ENCODE measurements around the gene ASAP3. TPM values are rescaled to one million over a fixed set of nuclear protein-coding genes. Genes with fewer than 3 reads are reported as not detected.

The ASAP3 gene
- total and polyA plus RNA-seq, 9 of the 15 experiments (the other 6 are each of a cell fraction or from before 2014, with no cell fraction given): 1.7 to 31.2 (median 17.4) TPM

DNA sequence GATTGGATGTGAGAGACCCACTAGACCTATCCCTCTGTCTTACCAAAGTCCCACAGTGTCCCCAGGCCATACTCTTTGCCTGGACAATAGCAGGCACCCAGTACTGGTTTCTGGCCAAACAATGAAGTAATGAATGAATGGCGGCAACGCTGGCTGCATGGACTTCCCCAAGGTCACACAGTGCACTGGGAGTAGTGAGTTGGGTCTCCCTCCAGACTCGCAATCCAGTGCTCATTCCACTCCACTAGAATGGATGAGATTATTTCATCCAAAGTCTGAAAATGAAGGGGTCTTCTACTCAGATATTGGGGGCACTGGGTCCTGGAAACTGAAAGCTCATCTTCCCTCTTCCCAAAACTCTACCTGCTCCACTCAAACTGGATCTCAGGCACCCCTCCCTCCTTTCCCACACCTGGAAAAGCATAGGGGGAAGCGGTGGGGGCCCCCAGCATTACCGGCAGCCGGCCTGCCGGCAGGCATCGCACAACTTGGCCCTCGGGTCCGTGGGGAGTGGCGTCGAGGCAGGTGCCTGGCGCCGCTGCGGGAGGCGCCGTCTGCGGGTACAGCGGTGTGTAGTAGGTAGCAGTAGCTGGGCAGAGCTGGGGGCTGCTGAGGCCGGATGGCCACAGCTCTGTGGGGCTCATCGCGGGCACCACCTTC, 46.2 kb upstream of the ASAP3 start (continued):
- TF ChIP-seq ZMIZ1 (IDR thresholded peaks at IDR 0.05; ENCODE audit: low read depth in 2 of 2, low read length in 2 of 2) (no peak), ZFPM2 (CRISPR knock-in tag; IDR thresholded peaks at IDR 0.05) (no peak), SMAD1 (IDR thresholded peaks at IDR 0.05; ENCODE audit: low read depth, low read length, partially characterized antibody) (no peak), RBM17 (IDR thresholded peaks at IDR 0.05; ENCODE audit: borderline replicate concordance, low read depth, low read length) (no peak), BRD9 (IDR thresholded peaks at IDR 0.05; ENCODE audit: low read depth, partially characterized antibody) (no peak), DIDO1 (tag; IDR thresholded peaks at IDR 0.05; ENCODE audit: low read depth) (no peak), ZNF133 (CRISPR knock-in tag; IDR thresholded peaks at IDR 0.05) (no peak), DNMT1 (IDR thresholded peaks at IDR 0.05) (no peak), ZNF140 (CRISPR knock-in tag; IDR thresholded peaks at IDR 0.05) (no peak), ZNF121 (CRISPR knock-in tag; conservative IDR thresholded peaks at IDR 0.05) (0 out of 2 replicates have a peak, but pooled peaks have one; percentile 7), HLTF (IDR thresholded peaks at IDR 0.05) (no peak), NONO (IDR thresholded peaks at IDR 0.05; ENCODE audit: low read depth in 2 of 2, low read length in 1 of 2) (peak in 1 of 2 experiments; percentile 14; a peak in 1 of 4 replicates), IRF2 (CRISPR knock-in tag; IDR thresholded peaks at IDR 0.05) (no peak), TCF7 (IDR thresholded peaks at IDR 0.05; ENCODE audit: borderline replicate concordance) (0 out of 2 replicates have a peak, but pooled peaks have one; percentile 32), ATF1 (CRISPR knock-in tag; IDR thresholded peaks at IDR 0.05) (no peak), ATF1 (tag; IDR thresholded peaks at IDR 0.05) (no peak), KHSRP (IDR thresholded peaks at IDR 0.05) (no peak)
- TF ChIP-seq, protein P1, sequence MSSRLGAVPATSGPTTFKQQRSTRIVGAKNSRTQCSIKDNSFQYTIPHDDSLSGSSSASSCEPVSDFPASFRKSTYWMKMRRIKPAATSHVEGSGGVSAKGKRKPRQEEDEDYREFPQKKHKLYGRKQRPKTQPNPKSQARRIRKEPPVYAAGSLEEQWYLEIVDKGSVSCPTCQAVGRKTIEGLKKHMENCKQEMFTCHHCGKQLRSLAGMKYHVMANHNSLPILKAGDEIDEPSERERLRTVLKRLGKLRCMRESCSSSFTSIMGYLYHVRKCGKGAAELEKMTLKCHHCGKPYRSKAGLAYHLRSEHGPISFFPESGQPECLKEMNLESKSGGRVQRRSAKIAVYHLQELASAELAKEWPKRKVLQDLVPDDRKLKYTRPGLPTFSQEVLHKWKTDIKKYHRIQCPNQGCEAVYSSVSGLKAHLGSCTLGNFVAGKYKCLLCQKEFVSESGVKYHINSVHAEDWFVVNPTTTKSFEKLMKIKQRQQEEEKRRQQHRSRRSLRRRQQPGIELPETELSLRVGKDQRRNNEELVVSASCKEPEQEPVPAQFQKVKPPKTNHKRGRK (tag; IDR thresholded peaks at IDR 0.05): no peak
- TF ChIP-seq, protein P2, sequence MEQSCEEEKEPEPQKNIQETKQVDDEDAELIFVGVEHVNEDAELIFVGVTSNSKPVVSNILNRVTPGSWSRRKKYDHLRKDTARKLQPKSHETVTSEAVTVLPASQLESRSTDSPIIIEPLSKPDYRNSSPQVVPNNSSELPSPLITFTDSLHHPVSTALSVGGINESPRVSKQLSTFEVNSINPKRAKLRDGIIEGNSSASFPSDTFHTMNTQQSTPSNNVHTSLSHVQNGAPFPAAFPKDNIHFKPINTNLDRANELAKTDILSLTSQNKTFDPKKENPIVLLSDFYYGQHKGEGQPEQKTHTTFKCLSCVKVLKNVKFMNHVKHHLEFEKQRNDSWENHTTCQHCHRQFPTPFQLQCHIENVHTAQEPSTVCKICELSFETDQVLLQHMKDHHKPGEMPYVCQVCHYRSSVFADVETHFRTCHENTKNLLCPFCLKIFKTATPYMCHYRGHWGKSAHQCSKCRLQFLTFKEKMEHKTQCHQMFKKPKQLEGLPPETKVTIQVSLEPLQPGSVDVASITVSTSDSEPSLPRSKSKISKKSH (CRISPR knock-in tag; IDR thresholded peaks at IDR 0.05): no peak
- TF ChIP-seq, protein P3, sequence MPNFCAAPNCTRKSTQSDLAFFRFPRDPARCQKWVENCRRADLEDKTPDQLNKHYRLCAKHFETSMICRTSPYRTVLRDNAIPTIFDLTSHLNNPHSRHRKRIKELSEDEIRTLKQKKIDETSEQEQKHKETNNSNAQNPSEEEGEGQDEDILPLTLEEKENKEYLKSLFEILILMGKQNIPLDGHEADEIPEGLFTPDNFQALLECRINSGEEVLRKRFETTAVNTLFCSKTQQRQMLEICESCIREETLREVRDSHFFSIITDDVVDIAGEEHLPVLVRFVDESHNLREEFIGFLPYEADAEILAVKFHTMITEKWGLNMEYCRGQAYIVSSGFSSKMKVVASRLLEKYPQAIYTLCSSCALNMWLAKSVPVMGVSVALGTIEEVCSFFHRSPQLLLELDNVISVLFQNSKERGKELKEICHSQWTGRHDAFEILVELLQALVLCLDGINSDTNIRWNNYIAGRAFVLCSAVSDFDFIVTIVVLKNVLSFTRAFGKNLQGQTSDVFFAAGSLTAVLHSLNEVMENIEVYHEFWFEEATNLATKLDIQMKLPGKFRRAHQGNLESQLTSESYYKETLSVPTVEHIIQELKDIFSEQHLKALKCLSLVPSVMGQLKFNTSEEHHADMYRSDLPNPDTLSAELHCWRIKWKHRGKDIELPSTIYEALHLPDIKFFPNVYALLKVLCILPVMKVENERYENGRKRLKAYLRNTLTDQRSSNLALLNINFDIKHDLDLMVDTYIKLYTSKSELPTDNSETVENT (CRISPR knock-in tag; IDR thresholded peaks at IDR 0.05): 0 out of 2 replicates have a peak, but pooled peaks have one; percentile 29
